ENCODE data around the gene ENO2.
"Not testable (repeated sequence)": the region's sequence is repeated elsewhere in the genome, so short reads cannot be mapped to it uniquely, and the experiment has no call there.

ENO2 gene

DNA sequence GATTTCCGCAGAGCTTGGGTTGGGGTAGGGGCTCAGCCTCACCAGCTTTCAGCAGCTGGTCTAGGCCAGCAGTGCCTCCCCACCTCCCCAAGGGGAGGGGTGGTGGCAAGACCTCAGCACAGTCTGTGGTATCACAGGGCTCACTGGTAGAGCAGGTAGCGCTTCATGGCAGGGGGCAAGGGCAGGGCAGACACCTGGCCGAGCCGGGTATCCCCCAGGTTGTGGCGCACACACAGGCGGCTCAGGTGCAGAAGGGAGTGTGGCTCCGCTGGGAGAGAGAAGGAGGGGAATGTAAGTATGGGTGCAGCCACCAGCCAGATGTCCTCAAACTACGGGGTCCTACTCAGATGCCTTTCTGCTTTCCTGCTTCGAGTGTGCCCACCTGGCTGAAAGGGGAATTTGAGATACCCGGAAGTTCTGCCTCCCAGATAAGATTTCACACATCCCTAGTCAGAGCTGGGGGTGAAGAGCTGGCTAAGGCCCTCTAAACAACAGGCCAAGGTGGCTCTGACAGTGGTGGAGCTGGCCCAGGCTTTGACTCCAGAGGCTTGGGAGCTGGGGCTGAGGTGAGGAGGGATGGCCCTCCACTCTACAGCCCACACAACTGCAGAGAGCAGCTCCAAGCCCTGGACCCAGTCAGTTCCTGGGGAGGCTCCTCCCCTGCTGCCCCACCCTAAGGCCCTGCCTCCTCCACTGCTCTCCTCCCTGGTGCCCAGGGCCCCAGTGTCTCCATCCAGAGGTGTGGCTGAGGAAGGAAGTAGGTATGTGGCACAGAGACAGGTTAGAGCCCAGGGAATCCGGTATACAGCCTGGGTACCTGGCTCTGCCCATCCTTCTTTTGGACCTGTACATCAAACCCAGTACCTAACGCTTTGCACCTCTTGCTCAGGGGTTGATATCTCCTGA, 43.1 kb upstream of the ENO2 start:
- FAIRE-seq (no peak), DNase-seq (ENCODE audit: insufficient read length, low spot score) (no peak)
- peak; percentile 80 for TF ChIP-seq POLR2AphosphoS5 (IDR thresholded peaks at IDR 0.05; ENCODE audit: low read depth, low read length)
- TF ChIP-seq PAX5 (IDR thresholded peaks at IDR 0.05; ENCODE audit: insufficient read depth, low read length, severe bottlenecking): no peak
- no peak for TF ChIP-seq TAF1 (IDR thresholded peaks at IDR 0.05; ENCODE audit: low read depth, low read length)
- TF ChIP-seq POLR2A (IDR thresholded peaks at IDR 0.05; ENCODE audit: low read depth, low read length): peak; percentile 63
- peak; percentile 77 for TF ChIP-seq POU2F2 (IDR thresholded peaks at IDR 0.05; ENCODE audit: low read depth, low read length)
- no peak for TF ChIP-seq SPI1 (IDR thresholded peaks at IDR 0.05; ENCODE audit: low read depth, low read length)

DNA sequence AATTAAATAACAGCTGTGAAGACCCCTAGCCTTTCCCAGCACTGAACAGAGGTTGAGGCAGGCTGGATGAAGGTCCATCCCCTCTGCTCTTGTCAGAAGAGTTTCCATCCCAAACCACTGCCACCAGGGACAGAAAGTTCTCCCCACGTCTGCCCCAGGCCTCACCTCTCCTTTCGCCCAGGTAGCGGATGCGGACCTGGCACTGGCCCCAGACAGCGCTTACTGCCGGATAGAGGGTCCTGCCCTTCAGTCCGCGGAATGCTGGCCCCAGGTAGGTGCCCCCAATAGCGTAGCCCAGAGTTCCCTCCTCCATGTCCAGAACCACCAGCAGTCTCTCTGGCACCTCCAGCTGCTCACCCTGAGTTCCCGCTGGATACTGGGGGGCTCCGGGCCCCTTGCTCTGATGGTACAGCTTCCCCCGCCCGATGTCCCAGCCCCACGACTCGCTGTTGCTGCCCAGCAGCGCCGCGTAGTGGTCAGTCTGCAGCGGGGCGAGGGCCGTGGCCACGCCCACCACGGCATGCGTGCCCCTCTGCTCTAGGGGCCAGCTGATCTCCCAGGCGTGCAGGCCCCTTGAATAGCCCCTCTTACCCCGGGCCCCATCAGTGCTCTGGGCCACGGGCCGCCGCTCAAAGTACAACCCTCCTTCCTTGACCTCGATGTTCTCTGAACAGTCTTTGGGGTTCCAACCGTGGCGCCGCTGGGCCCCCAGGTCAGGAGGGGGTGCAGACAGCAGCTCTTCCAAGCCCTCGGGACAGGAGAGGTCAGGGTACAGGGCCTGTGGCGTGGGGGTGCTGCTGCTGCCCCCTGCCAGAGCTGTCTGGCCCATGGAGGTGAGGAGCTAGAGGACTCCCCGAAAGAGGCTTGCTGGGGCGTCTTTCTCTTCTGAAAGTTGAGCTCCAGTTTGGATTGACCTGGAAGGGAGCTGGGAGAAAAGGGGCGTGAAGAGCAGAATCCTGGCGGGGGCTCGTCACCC, 42.0 kb upstream of the ENO2 start:
- peak; percentile 76 for DNase-seq (ENCODE audit: insufficient read length, low spot score)
- peak; percentile 93 for FAIRE-seq
- 0 out of 2 replicates have a peak, but pooled peaks have one; percentile 24 for TF ChIP-seq POLR2A (IDR thresholded peaks at IDR 0.05; ENCODE audit: low read depth, low read length)
- no peak for TF ChIP-seq SPI1 (IDR thresholded peaks at IDR 0.05; ENCODE audit: low read depth, low read length)
- TF ChIP-seq POLR2AphosphoS5 (IDR thresholded peaks at IDR 0.05; ENCODE audit: low read depth, low read length): no peak

DNA sequence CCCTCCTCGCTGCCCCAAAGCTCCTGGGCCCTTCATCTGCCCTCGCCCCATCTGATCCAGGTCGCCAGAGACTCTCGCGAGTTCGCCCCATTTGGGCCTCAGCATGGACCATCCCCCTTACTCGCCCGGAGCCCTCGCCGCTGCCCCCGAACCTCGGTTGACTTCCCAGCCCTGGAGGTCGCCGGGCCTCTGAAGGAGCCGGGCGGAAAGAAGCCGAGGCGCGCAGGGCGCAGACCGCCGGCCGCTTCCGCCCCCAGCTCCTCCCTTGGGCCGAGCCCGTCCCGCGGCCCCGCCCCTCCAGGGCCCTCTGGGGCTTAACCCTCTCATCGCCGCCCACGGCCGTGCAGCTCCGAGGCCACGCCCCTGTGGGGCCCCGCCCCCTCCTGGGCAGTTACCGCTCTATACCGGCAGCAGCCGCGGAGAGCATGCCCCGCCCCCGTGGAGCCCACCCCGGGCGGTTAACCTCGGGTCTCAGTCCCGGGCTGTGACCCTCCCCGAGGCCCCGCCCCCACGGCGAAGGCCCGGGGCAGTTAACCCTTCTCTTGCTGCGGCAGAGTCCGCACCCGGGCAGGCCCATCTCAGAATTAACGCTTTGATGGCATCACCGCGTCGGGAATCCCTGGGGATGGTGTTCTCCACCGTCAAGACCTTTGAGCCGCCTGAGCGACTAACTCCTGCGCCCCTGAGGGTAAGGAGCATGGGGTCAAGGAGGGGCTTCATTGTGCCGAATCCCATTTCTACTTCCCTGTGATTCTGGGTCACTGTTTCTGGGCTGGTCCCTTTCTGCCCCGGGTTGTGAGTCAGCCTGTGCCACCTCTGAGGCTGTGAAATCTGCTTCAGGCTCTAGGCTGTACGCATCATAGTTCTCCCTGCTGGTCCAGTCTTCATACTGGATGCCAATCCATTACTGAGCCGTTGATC, 41.0 kb upstream of the ENO2 start, which contains the start of gene SPSB2:
Gene SPSB2, minus strand, starts transcription at position 210 of the 921 bp plus-strand sequence. CDS start 402 bp downstream, outside the sequence.
- peak; percentile 96 for DNase-seq (ENCODE audit: insufficient read length, low spot score)
- peak; percentile 90 for FAIRE-seq
- no peak; the same call in none of the 2 replicates for TF ChIP-seq POLR2AphosphoS5 (IDR thresholded peaks at IDR 0.05; ENCODE audit: low read depth, low read length)
- TF ChIP-seq POLR2A (IDR thresholded peaks at IDR 0.05; ENCODE audit: low read depth, low read length): peak; percentile 17; the same call in 1 of the 2 replicates
- TF ChIP-seq SPI1 (IDR thresholded peaks at IDR 0.05; ENCODE audit: low read depth, low read length): peak; percentile 35; the same call in 1 of the 2 replicates
- TF ChIP-seq POU2F2 (IDR thresholded peaks at IDR 0.05; ENCODE audit: low read depth, low read length): no peak
- TF ChIP-seq TAF1 (IDR thresholded peaks at IDR 0.05; ENCODE audit: low read depth, low read length): peak; percentile 54

DNA sequence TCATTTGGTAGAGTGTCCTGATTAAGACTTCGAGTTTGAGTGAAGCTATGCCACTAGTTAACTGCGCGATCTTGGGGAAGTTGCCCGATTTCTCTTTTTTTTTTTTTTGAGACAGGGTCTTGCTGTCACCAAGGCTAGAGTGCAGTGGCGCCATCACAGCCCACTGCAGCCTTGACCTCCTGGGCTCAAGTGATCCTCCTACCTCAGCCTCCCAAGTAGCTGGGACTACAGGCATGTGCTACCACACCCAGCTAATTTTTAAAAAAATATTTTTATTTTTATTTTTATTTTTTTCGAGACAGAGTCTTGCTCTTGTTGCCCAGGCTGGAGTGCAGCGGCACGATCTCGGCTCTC, 40.4 kb upstream of the ENO2 start:
- not testable (repeated sequence) for DNase-seq (ENCODE audit: insufficient read length, low spot score); FAIRE-seq

DNA sequence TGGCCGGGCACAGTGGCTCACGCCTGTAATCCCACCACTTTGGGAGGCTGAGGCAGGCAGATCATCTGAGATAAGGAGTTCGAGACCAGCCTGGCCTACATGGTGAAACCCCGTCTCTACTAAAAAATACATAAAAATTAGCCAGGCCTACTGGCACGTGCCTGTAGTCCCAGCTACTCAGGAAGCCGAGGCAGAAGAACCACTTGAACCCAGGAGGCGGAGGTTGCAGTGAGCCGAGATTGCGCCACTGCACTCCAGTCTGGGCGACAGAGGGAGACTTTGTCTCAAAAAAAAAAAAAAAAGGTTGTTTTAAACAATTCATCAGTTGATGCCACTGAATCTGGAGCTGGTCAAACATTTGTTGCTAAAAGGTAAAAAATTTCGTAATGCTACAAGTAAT, 34.6 kb upstream of the ENO2 start:
- not testable (repeated sequence) for DNase-seq (ENCODE audit: insufficient read length, low spot score); FAIRE-seq

DNA sequence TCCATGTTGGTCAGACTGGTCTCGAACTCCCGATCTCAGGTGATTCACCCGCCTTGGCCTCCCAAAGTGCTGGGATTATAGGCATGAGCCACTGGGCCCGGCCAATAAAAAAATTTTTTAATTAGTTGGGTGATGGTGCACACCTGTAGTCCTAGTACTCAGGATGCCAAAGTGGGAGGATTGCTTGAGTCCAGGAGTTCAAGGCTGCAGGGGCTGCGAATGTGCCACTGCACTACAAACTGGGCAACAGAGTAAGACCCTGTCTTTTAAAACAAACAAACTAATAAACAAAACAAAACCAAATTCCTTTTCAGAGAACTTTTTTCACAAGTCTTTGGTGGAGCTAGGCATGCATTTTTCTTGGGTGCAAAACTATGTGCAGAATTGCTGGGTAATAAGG, 31.1 kb upstream of the ENO2 start:
- no peak for TF ChIP-seq POLR2AphosphoS5 (IDR thresholded peaks at IDR 0.05; ENCODE audit: low read depth, low read length)
- TF ChIP-seq POU2F2 (IDR thresholded peaks at IDR 0.05; ENCODE audit: low read depth, low read length): no peak
- TF ChIP-seq TAF1 (IDR thresholded peaks at IDR 0.05; ENCODE audit: low read depth, low read length): no peak
- no peak for TF ChIP-seq PAX5 (IDR thresholded peaks at IDR 0.05; ENCODE audit: insufficient read depth, low read length, severe bottlenecking)
- TF ChIP-seq POLR2A (IDR thresholded peaks at IDR 0.05; ENCODE audit: low read depth, low read length): no peak
- no peak for TF ChIP-seq SPI1 (IDR thresholded peaks at IDR 0.05; ENCODE audit: low read depth, low read length)
- DNase-seq (ENCODE audit: insufficient read length, low spot score) (no peak), FAIRE-seq (no peak)

DNA sequence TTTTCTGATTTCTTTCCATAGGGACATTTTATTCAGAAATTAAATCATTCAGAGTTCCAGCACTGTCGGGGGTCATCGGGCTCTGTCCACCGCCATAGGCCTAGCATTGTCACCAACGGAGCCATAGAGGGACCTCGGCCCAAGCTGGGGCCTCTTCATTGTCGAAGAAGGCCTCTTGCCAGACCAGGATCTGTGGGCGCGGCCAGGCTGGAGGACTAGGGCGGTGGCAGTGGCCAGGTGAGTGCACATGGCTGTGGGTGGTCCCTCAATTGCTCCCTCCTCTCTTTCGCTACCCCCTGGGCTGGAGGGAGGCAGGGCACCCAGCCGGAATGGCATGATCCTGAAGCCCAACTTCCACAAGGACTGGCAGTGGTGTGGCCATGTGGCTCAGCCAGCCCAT, 30.7 kb upstream of the ENO2 start:
- DNase-seq (ENCODE audit: insufficient read length, low spot score) (no peak), FAIRE-seq (no peak)
- TF ChIP-seq POLR2AphosphoS5 (IDR thresholded peaks at IDR 0.05; ENCODE audit: low read depth, low read length) (no peak), SPI1 (IDR thresholded peaks at IDR 0.05; ENCODE audit: low read depth, low read length) (no peak), POU2F2 (IDR thresholded peaks at IDR 0.05; ENCODE audit: low read depth, low read length) (no peak), PAX5 (IDR thresholded peaks at IDR 0.05; ENCODE audit: insufficient read depth, low read length, severe bottlenecking) (no peak), POLR2A (IDR thresholded peaks at IDR 0.05; ENCODE audit: low read depth, low read length) (no peak), TAF1 (IDR thresholded peaks at IDR 0.05; ENCODE audit: low read depth, low read length) (no peak)

DNA sequence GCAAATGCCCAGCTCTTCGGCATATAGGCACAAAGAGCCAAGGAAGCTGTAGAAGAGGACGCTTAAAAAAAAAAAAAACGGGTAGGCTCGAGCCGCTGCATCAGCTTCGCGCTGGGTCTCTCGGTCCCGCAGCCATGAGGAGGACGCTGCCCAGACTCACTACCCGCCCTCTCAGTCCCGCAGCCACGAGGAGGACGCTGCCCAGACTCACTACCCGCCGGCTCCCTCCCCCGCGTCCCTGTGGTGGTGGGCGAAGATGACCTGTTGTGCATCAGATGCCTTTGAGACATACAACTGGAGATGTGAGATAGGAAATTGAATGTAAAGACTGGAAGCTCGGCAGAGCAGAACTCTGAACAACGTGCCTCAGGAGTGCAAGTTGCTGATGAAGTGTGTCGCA, 29.8 kb upstream of the ENO2 start:
- DNase-seq (ENCODE audit: insufficient read length, low spot score): no peak
- TF ChIP-seq PAX5 (IDR thresholded peaks at IDR 0.05; ENCODE audit: insufficient read depth, low read length, severe bottlenecking) (no peak), POLR2A (IDR thresholded peaks at IDR 0.05; ENCODE audit: low read depth, low read length) (no peak), TAF1 (IDR thresholded peaks at IDR 0.05; ENCODE audit: low read depth, low read length) (no peak), POLR2AphosphoS5 (IDR thresholded peaks at IDR 0.05; ENCODE audit: low read depth, low read length) (no peak), POU2F2 (IDR thresholded peaks at IDR 0.05; ENCODE audit: low read depth, low read length) (no peak)
- FAIRE-seq: no peak

DNA sequence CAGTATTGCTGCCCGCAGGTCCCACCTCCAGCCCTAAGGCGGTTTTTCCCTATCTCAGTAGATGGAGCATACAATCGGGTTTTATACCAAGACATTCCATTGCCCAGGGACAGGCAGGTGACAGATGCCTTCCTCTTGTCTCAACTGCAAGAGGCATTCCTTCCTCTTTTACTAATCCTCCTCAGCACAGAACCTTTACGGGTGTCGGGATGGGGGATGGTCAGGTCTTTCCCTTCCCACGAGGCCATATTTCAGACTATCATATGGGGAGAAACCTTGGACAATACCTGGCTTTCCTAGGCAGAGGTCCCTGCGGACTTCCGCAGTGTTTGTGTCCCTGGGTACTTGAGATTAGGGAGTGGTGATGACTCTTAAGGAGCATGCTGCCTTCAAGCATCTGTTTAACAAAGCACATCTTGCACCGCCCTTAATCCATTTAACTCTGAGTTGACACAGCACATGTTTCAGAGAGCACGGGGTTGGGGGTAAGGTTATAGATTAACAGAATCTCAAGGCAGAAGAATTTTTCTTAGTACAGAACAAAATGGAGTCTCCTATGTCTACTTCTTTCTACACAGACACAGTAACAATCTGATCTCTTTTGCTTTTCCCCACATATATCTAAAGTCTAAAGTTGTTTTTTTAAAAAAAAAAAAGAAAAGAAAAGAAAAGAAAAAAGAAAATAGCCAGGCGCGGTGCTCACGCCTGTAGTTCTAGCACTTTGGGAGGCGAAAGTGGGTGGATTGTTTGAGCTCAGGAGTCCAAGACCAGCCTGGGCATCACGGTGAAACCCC, 28.0 kb upstream of the ENO2 start:
- DNase-seq (ENCODE audit: insufficient read length, low spot score); FAIRE-seq: not testable (repeated sequence)
